GM23338 (cell line): ENCODE results near the gene SERINC5.

Experiments
- CREB1 ChIP-seq: fragments of 250-450 bp; sonication (Bioruptor Pico); IDR thresholded peaks from 2 replicates; pipeline ENCODE4 v1.5.0; 2020; ENCODE audit warnings: low read depth, mild to moderate bottlenecking, moderate library complexity
- CTCF ChIP-seq, 2 experiments: fragments of 200-600 bp in 1 of 2; sonication (generic) in 1 of 2; conservative IDR thresholded peaks; 2 replicates each; pipeline versions ENCODE4 v1.5.1 to v1.6.1; 2016 to 2017; ENCODE audit warnings: antibody characterized with exemption in 2 of 2, low read depth in 2 of 2, mild to moderate bottlenecking in 2 of 2, moderate library complexity in 1 of 2
- POLR2AphosphoS5 ChIP-seq: IDR thresholded peaks from 2 replicates; pipeline ENCODE4 v1.6.1; 2016; ENCODE audit warnings: antibody characterized with exemption, low read depth
- ZNF331 ChIP-seq: fragments of 250-450 bp; sonication (Bioruptor Pico); IDR thresholded peaks from 2 replicates; pipeline ENCODE4 v1.5.0; 2020; ENCODE audit warnings: low read depth, mild to moderate bottlenecking, moderate library complexity

- TF ChIP-seq POLR2AphosphoS5: no peak
- TF ChIP-seq ZNF331 (CRISPR knock-in tag): no peak
- no peak for TF ChIP-seq CTCF (conservative IDR thresholded peaks at IDR 0.05; ENCODE audit: low read depth in 2 of 2)
- TF ChIP-seq CREB1 (CRISPR knock-in tag): no peak
These were observed 66.1 kb downstream of the SERINC5 start for GRCh38 chr5:80189701-80190100.
